Activated T-cell treated with anti-CD3 and anti-CD28 coated beads, Interleukin-2, amount 50 U/mL, for 72 hours (primary cell): ENCODE results near the gene IREB2. TPM values are rescaled to one million over a fixed set of nuclear protein-coding genes. Genes with fewer than 3 reads are reported as not detected.
A peak's percentile ranks its signal among the peaks of the same experiment; 100 is the strongest.
"Not testable (repeated sequence)": the region's sequence is repeated elsewhere in the genome, so short reads cannot be mapped to it uniquely, and the experiment has no call there.

Experiments
- ATAC-seq, 2 donors: fragments of 150-1000 bp; cut with Tn5 transposase; replicated peaks in 1 of 2; 2 replicates each; pipeline ENCODE4 v1.10.0; 2021; ENCODE audit warnings: moderate library complexity in 2 of 2, mild to moderate bottlenecking in 1 of 2
- DNase-seq, 2 donors: peaks; one replicate each; pipeline ENCODE4 v3.0.0; 2021 to 2022; ENCODE audit warnings: mixed read lengths in 1 of 2
- H3K27ac Mint-ChIP-seq: one replicate; pipeline ENCODE4 v1.8.0; 2022; ENCODE audit warnings: mild to moderate bottlenecking, moderate library complexity, mixed read lengths
- H3K27me3 Mint-ChIP-seq: one replicate; pipeline ENCODE4 v1.8.0; 2022; ENCODE audit warnings: low read depth, mixed read lengths
- H3K36me3 Mint-ChIP-seq, 2 donors: one replicate each; pipeline ENCODE4 v1.8.0; 2022; ENCODE audit warnings: mixed read lengths in 2 of 2, mild to moderate bottlenecking in 1 of 2; ENCODE audit not compliant: insufficient read depth in 2 of 2
- H3K4me1 Mint-ChIP-seq: one replicate; pipeline ENCODE4 v1.8.0; 2022; ENCODE audit warnings: low read depth, mixed read lengths
- H3K4me3 Mint-ChIP-seq, 2 donors: one replicate each; pipeline ENCODE4 v1.8.0; 2022; ENCODE audit warnings: mild to moderate bottlenecking in 2 of 2, mixed read lengths in 2 of 2, moderate library complexity in 2 of 2
- H3K9me3 Mint-ChIP-seq, 2 donors: one replicate each; pipeline ENCODE4 v1.8.0; 2022; ENCODE audit warnings: mixed read lengths in 2 of 2
- total RNA-seq, 2 donors: library from RNA; stranded (reverse); gene quantifications; one replicate each; pipeline ENCODE4 v1.2.3, GENCODE V29; 2022

The IREB2 gene
- total RNA-seq, 2 donors from 2014 or later: 64.1 to 72.2 TPM

DNA sequence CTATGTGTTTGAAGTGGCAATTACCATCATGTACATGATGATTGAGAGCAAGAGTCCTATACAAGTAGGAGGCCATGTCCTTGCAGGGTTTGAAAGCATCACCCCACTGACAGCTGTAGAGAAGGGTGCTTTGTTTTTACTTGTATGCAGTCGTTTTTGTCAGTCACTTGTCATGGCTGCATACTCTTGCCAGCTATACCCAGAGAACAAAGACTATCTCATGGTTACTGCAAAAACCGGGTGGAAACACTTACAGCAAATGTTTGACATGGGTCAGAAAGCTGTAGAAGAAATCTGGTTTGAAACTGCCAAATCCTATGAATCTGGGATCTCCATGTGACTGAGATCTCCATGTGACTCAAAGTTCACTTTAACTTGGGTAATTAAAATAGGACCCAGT is 95.3 kb downstream of the IREB2 start:
- no peak overlapping the region for H3K4me3 Mint-ChIP-seq
- no peaks in the 10 kb centered on the region for H3K27me3 Mint-ChIP-seq
- no peak overlapping the region for H3K27ac Mint-ChIP-seq
- H3K36me3 Mint-ChIP-seq: no peaks in the 10 kb centered on the region
- ATAC-seq (no peak), DNase-seq (no peak)
- H3K9me3 Mint-ChIP-seq: no peaks in the 10 kb centered on the region
- no peaks in the 10 kb centered on the region for H3K4me1 Mint-ChIP-seq

DNA sequence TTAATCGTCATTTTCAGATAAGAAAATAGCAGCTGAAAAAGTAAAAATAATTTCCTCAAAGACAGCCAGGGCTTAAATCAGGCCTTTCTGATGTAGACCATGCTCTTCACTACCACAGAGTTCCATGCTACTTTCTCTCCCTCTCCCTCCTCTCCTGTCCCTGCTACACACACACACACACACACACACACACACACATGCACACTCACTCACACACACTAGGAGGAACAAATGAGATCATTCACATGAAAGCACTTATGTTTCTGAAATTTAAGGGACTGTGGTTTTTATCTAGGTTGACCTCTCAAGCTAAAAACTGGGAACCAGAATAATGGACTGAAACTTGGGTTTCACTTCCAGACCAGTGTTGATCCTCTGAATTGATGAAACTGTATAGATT is 98.1 kb downstream of the IREB2 start:
- no peak overlapping the region for H3K27ac Mint-ChIP-seq
- H3K4me1 Mint-ChIP-seq: peaks cover 14% of the 10 kb centered on the region
- ATAC-seq (no peak), DNase-seq (no peak)
- peaks cover 2 to 4% of the 10 kb centered on the region in 2 donors for H3K36me3 Mint-ChIP-seq
- no peaks in the 10 kb centered on the region for H3K27me3 Mint-ChIP-seq
- no peak overlapping the region for H3K4me3 Mint-ChIP-seq
- peaks cover 0 to 1% of the 10 kb centered on the region in 2 donors for H3K9me3 Mint-ChIP-seq

DNA sequence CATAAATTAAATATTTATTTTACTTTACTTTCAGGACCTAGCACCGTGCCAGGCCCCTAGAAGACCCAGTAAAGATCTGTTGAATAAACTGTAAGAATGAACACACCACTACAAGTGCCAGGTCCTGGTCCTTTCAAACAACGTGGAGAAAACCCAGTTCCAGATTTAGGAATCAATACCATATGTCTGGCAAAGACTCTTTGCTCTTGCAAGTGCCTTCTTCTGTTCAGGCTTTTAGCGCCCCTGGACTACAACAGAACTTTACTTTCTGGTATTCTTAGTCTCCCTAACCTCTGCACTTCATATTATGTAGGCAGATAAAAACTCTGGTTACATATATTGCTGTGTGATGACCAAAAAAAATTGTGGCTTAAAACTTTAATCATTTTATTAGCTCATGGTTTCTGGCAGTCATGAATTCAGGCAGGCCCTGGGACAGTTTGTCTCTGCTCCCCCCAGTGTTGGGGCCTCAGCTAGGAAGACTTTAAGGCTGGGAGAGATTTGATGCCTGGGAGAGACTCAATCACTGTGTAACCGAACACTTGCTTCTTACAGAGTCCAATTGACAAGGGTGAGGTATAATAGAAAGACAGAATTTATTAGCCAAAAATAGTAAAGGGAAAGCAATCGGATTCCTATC is 99.4 kb downstream of the IREB2 start:
- H3K36me3 Mint-ChIP-seq: peaks cover 8 to 10% of the 10 kb centered on the region in 2 donors
- H3K27ac Mint-ChIP-seq: no peak overlapping the region
- no peaks in the 10 kb centered on the region for H3K27me3 Mint-ChIP-seq
- DNase-seq (no peak), ATAC-seq (no peak)
- H3K9me3 Mint-ChIP-seq: peaks cover 0 to 1% of the 10 kb centered on the region in 2 donors
- no peak overlapping the region for H3K4me3 Mint-ChIP-seq
- peaks cover 26% of the 10 kb centered on the region for H3K4me1 Mint-ChIP-seq

DNA sequence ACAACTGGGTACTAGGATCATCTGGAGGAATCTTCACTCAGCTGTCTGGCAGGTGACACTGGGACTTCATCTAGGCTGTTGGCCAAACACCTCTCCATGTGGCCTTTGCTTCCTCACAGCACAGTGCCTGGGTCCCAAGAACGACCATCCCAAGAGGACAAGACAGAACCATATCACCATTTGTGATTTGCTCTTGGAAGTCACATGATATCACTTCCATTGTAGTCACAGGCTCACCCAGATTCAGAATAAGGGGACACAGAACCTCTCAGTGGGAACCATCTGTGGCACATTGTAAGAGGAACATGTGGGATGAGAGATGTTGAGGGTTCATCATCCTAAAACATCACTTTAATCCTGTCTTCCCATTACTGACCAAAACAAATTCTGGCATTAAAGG is 100.3 kb downstream of the IREB2 start:
- Mint-ChIP-seq H3K9me3 (peaks cover 0 to 1% of the 10 kb centered on the region in 2 donors), H3K4me1 (peaks cover 35% of the 10 kb centered on the region), H3K27ac (no peak overlapping the region), H3K4me3 (peak overlapping the region in 1 of 2 donors; percentile 1), H3K36me3 (peaks cover 10 to 14% of the 10 kb centered on the region in 2 donors), H3K27me3 (no peaks in the 10 kb centered on the region)
- no peak for ATAC-seq
- DNase-seq: no peak

DNA sequence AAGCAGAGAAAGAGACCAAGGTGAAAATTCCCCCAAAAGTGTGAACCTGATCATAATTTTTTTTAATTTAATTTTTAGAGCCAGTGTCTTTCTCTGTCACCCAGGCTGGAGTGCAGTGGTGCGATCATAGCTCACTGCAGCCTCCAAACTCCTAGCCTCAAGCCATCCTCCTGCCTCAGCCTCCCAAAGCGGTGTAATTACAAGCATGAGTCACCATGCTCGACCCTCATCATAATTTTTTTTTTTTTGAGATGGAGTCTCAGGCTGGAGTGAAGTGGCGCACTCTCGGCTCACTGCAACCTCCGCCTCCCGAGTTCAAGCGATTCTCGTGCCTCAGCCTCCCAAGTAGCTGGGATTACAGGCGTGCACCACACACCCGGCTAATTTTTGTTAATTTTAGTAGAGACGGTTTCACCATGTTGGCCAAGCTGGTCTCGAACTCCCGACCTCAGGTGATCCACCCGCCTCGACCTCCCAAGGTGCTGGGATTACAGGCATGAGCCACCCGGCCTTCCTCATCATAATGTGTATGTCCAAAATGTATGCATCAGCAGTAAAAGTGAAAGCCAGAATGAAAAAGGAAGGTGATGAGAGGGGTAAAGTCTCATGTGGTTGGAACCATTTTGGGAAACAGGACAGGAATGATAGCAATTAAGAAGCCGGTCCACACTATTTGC is 101.6 kb downstream of the IREB2 start:
- DNase-seq: not testable (repeated sequence)

DNA sequence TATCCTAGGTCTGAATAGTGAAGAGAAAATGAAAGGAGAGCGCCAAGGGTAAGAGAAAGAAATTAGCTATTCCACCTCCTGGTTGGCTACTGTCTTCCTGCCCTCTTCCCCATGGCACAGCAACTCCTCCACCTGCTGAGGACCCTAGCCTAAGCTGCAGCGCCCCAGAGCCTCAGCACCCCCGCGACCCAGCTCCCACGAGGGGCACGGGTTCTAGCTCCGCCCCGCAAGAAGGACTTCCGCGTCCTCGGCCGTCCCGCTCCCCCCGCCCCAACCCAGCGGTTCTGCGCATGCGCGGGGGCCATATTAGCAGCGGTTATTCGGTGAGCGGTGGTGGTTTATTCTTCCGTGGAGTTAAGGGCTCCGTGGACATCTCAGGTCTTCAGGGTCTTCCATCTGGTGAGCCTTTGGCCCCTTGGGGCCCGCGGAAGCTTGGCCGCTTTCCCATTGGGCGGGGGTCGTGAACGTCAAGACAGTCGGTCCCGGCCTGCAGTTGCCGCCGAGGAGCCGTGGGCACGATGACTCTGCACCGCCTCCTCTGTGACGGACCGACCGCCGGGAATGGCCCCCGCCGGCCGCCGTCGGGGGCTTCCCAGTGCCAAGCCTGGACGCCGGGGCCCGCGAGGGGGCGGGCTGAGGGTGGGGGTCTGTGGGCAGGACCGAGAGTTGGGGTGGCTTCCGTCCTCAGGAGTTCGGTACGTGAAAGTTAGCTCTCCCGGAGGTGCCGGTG is 102.3 kb downstream of the IREB2 start, which contains the start of gene PSMA4:
Gene PSMA4, plus strand, starts transcription at position 304 of the 730 bp plus-strand sequence. CDS start 1,484 bp downstream, outside the sequence.
- Mint-ChIP-seq H3K4me3 (peak within 1 kb of the TSS; percentile 89 to 94), H3K36me3 (peaks cover 10 to 20% of the 10 kb centered on the region in 2 donors), H3K4me1 (peaks cover 48% of the 10 kb centered on the region), H3K27ac (peak within 1 kb of the TSS; percentile 93), H3K9me3 (peaks cover 0 to 1% of the 10 kb centered on the region in 2 donors), H3K27me3 (no peaks in the 10 kb centered on the region)
- DNase-seq (peak; percentile 92 to 96), ATAC-seq (peak; percentile 91 to 92)

More for the DNA sequence above, 101.6 kb downstream of the IREB2 start:
- Mint-ChIP-seq H3K27ac (peak overlapping the region; percentile 93), H3K36me3 (peaks cover 10 to 20% of the 10 kb centered on the region in 2 donors), H3K4me3 (peak overlapping the region; percentile 89 to 94), H3K4me1 (peaks cover 48% of the 10 kb centered on the region)
- not testable (repeated sequence) for ATAC-seq, H3K27me3 Mint-ChIP-seq, H3K9me3 Mint-ChIP-seq

DNA sequence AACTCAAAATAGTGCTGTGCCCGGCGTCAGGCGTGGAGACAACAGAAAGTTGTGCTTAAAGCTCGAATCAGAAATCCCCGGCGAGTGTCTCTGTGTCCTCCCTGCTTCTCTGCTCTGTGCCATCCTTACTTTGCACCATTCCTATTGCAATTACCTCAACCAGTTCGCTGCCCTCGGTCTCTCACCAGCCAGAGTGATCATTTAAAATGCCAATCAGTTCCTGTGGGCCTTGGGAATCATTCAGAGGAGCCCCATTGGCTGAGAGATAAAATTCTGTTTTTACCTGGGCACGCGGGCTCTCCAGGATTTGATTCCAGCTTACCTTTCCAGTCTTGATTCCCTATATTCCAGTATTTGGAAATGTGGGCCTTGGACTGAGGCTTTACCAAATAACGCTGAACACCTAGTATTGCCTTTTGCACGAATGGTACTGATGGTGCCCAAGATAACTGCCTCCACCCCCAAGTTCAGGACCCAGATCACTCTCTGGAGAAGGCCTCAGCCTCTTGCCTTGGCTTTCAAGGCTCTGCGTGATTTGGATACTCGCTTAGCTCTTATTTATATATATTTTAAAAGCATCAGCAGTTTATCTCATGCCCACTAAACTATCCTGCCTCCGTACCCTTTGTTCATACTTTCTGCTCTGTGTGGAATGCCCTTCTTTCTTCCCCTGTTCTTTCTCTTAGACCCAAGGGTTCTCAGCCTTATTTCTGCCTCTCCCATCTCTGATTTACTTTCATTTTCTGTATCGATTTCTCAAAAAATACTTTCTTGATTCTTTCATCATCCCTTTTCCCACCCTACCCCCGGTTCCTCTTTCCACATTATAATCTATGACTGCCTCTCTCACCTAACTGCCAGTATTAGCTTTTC is 103.1 kb downstream of the IREB2 start:
- Mint-ChIP-seq H3K36me3 (peaks cover 10 to 22% of the 10 kb centered on the region in 2 donors), H3K27me3 (no peaks in the 10 kb centered on the region), H3K4me3 (peak overlapping the region; percentile 89 to 94), H3K9me3 (peaks cover 0 to 1% of the 10 kb centered on the region in 2 donors), H3K4me1 (peaks cover 48% of the 10 kb centered on the region), H3K27ac (peak overlapping the region; percentile 93)
- ATAC-seq: peak; percentile 23 to 31
- DNase-seq: peak; percentile 34

DNA sequence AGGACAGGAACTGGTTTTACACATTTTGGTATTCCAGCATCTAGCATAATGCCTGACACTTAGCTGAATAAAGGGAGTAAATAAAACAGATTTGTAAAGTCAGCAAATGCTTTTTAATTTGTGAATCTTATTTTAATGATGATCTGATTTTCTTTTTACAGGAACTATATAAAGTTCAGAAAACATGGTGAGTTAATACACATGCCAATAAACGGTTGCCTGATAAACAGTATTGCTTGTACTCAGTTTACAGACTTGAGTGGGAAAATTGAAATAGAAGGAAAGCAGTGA is 103.7 kb downstream of the IREB2 start:
- H3K4me1 Mint-ChIP-seq: peaks cover 48% of the 10 kb centered on the region
- H3K4me3 Mint-ChIP-seq: peak overlapping the region; percentile 89 to 94
- H3K27ac Mint-ChIP-seq: peak overlapping the region; percentile 93
- no peaks in the 10 kb centered on the region for H3K27me3 Mint-ChIP-seq
- peaks cover 0 to 1% of the 10 kb centered on the region in 2 donors for H3K9me3 Mint-ChIP-seq
- H3K36me3 Mint-ChIP-seq: peaks cover 10 to 27% of the 10 kb centered on the region in 2 donors
- no peak for DNase-seq
- ATAC-seq: no peak

DNA sequence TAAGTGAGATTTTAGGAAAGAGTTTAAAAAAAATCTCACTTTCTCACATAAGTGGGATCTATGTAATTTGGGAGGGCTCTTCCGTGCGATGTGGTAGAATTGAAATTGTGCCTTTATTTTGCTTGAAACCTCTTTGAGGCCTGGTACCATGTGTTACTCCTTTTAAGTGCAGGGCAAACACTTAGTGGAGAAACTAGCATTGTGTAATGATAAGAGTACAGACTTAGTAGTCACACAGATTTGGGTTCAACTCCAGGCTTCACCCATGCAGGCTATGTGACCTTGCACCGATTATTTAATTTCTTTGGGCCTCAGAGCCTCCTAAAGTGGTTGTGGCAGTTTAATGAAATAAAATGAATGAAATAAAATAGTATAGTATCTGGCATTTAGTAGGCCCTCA is 104.6 kb downstream of the IREB2 start:
- no peak for ATAC-seq
- no peaks in the 10 kb centered on the region for H3K27me3 Mint-ChIP-seq
- peaks cover 10 to 27% of the 10 kb centered on the region in 2 donors for H3K36me3 Mint-ChIP-seq

DNA sequence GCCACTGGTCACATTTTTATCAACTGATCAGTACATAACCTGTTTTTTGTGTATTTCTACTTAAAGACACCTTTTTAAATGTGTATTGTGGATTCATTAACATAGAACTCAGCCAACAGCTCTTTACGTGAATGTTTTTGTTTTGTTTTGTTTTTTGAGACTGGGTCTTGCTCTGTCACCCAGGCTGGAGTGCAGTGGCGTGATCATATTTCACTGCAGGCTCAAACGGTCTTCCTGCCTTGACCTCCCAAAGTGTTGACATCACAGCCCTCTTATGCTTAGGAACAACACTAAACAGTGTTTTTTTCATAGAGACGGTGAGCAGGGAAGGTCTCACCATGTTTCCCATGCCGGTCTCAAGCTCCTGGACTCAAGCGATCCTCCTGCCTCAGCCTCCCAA is 112.2 kb downstream of the IREB2 start:
- DNase-seq (no peak), ATAC-seq (no peak)
- Mint-ChIP-seq H3K36me3 (peaks cover 5 to 13% of the 10 kb centered on the region in 2 donors), H3K27me3 (no peaks in the 10 kb centered on the region), H3K27ac (peak overlapping the region; percentile 48), H3K4me1 (no peaks in the 10 kb centered on the region), H3K9me3 (no peaks in the 10 kb centered on the region), H3K4me3 (no peak overlapping the region)

More for the DNA sequence above, 104.6 kb downstream of the IREB2 start:
- Mint-ChIP-seq H3K4me3 (peak overlapping the region; percentile 89 to 94), H3K27ac (peak overlapping the region; percentile 93), H3K4me1 (peaks cover 48% of the 10 kb centered on the region), H3K9me3 (peaks cover 0 to 1% of the 10 kb centered on the region in 2 donors)
- DNase-seq: no peak

DNA sequence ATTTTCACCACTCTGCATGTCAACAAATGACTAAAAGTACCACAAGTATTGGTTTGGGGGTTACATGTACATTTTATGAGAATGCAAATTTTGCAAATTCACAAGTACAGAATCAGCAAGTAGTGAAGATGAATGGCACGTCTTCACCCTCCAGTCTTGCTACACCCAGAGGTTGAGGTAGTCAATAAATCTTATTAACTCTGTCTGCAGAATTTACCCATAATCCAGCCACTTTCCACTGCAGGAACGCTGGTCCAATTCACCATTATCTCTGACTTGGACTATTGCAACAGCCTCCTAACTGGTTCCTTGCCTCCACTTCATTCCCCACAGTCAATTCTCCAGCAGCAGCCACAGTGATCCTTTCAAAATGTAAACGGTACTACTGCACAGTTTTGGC is 112.8 kb downstream of the IREB2 start:
- no peaks in the 10 kb centered on the region for H3K9me3 Mint-ChIP-seq
- no peaks in the 10 kb centered on the region for H3K4me1 Mint-ChIP-seq
- H3K27ac Mint-ChIP-seq: no peak overlapping the region
- no peaks in the 10 kb centered on the region for H3K27me3 Mint-ChIP-seq
- no peak for DNase-seq
- H3K4me3 Mint-ChIP-seq: no peak overlapping the region
- H3K36me3 Mint-ChIP-seq: peaks cover 5 to 11% of the 10 kb centered on the region in 2 donors
- ATAC-seq: peak in 1 of 2 donors; percentile 41
